ENCODE results near the gene PLIN5. TPM values are rescaled to one million over a fixed set of nuclear protein-coding genes. Genes with fewer than 3 reads are reported as not detected.

Gene PLIN5
- total and polyA plus RNA-seq, 10 of the 15 experiments (the other 5 are each of a cell fraction or from before 2014, with no cell fraction given) = 0.15 to 0.33 TPM; not detected in 8

- H4K20me1 ChIP-seq (ENCODE audit: control insufficient read depth, insufficient read depth) = no peaks in the 10 kb centered on the region
- 96% methylated on average over 19 of the region's 23 CpGs for WGBS (ENCODE audit: insufficient coverage, insufficient replicate concordance, low lambda C conversion rate, missing lambda C conversion rate)
- intact Hi-C loops (cut with micrococcal nuclease; ENCODE audit: unreplicated experiment) = no loop called here
- BruUV-seq (replicated peaks) = no TSS peak
- H3K79me2 ChIP-seq (ENCODE audit: control insufficient read depth, insufficient read depth, low read length) = no peaks in the 10 kb centered on the region
- H3K4me1 ChIP-seq (ENCODE audit: control insufficient read depth, insufficient read depth, low read length) = no peaks in the 10 kb centered on the region
- no peaks in the 10 kb centered on the region for H3K27me3 ChIP-seq (replicated peaks in 1 of 2; ENCODE audit: control insufficient read depth in 2 of 2, insufficient read depth in 2 of 2, low read length in 1 of 2)
- H3K4me2 ChIP-seq (ENCODE audit: control insufficient read depth, insufficient read depth) = no peak overlapping the region
- no peak for FAIRE-seq
- H2AFZ ChIP-seq (ENCODE audit: control insufficient read depth, low read depth, low read length) = no peak overlapping the region
- H3K9ac ChIP-seq (ENCODE audit: control insufficient read depth, insufficient read depth, low read length) = no peak overlapping the region
- peaks cover 0 to 2% of the 10 kb centered on the region in 2 experiments; a peak in 2 of 4 replicates for H3K36me3 ChIP-seq (ENCODE audit: control insufficient read depth in 2 of 2, insufficient read depth in 2 of 2, low read length in 1 of 2)
- ChIA-PET SMC1A (ENCODE audit: uncharacterized antibody, unreplicated experiment) (no interaction called here), CTCF (no interaction called here), POLR2A (no interaction called here), RAD21 (ENCODE audit: unreplicated experiment) (no interaction called here)
- TF ChIP-seq SUPT20H (IDR thresholded peaks at IDR 0.05; ENCODE audit: borderline replicate concordance, control insufficient read depth, low read depth, low read length) = no peak
- TF ChIP-seq YY1 (IDR thresholded peaks at IDR 0.05; ENCODE audit: low read depth, low read length) = no peak
- no peak for TF ChIP-seq MXI1 (IDR thresholded peaks at IDR 0.05; ENCODE audit: low read depth, low read length)
- in situ Hi-C loops (cut with MboI) = no loop called here
- H3K9me3 ChIP-seq (replicated peaks; ENCODE audit: control insufficient read depth, insufficient read depth, low read length) = no peaks in the 10 kb centered on the region
- H3K27ac ChIP-seq (ENCODE audit: control insufficient read depth, insufficient read depth) = no peak overlapping the region
- no peak overlapping the region for H3K4me3 ChIP-seq
- ATAC-seq = no peak
- no peak for DNase-seq (ENCODE audit: low read depth, low spot score)
These were observed 35.7 kb downstream of the PLIN5 start for GRCh38 chr19:4499318-4499717.

- ChIA-PET POLR2A (no interaction called here), RAD21 (ENCODE audit: unreplicated experiment) (no interaction called here), CTCF (no interaction called here)
These were observed 36.3 kb downstream of the PLIN5 start for GRCh38 chr19:4498694-4499093.

More at GRCh38 chr19:4498694-4499093, 36.3 kb downstream of the PLIN5 start:
- Histone ChIP-seq H4K20me1 (ENCODE audit: control insufficient read depth, insufficient read depth) (no peaks in the 10 kb centered on the region), H3K4me3 (no peak overlapping the region), H3K4me2 (ENCODE audit: control insufficient read depth, insufficient read depth) (no peak overlapping the region), H3K36me3 (ENCODE audit: control insufficient read depth in 2 of 2, insufficient read depth in 2 of 2, low read length in 1 of 2) (peaks cover 0 to 4% of the 10 kb centered on the region in 2 experiments; a peak in 2 of 4 replicates), H3K27me3 (replicated peaks in 1 of 2; ENCODE audit: control insufficient read depth in 2 of 2, insufficient read depth in 2 of 2, low read length in 1 of 2) (no peaks in the 10 kb centered on the region), H2AFZ (ENCODE audit: control insufficient read depth, low read depth, low read length) (no peak overlapping the region), H3K4me1 (ENCODE audit: control insufficient read depth, insufficient read depth, low read length) (no peaks in the 10 kb centered on the region), H3K79me2 (ENCODE audit: control insufficient read depth, insufficient read depth, low read length) (no peaks in the 10 kb centered on the region), H3K9ac (ENCODE audit: control insufficient read depth, insufficient read depth, low read length) (no peak overlapping the region), H3K9me3 (replicated peaks; ENCODE audit: control insufficient read depth, insufficient read depth, low read length) (no peaks in the 10 kb centered on the region), H3K27ac (ENCODE audit: control insufficient read depth, insufficient read depth) (no peak overlapping the region)
- intact Hi-C loops (cut with micrococcal nuclease; ENCODE audit: unreplicated experiment) (no loop called here), in situ Hi-C loops (cut with MboI) (no loop called here)
- SMC1A ChIA-PET (ENCODE audit: uncharacterized antibody, unreplicated experiment) = no interaction called here
- ATAC-seq (no peak), DNase-seq (ENCODE audit: low read depth, low spot score) (no peak), FAIRE-seq (no peak)
- no TSS peak for BruUV-seq (replicated peaks)
- 93% methylated on average over 12 of the region's 12 CpGs for WGBS (ENCODE audit: insufficient coverage, insufficient replicate concordance, low lambda C conversion rate, missing lambda C conversion rate)
- TF ChIP-seq JUNB (IDR thresholded peaks at IDR 0.05) (no peak), MTA3 (IDR thresholded peaks at IDR 0.05; ENCODE audit: borderline replicate concordance, low read length) (no peak), JUND (IDR thresholded peaks at IDR 0.05; ENCODE audit: low read depth, low read length) (no peak), RELA (IDR thresholded peaks at IDR 0.05; ENCODE audit: borderline replicate concordance, partially characterized antibody) (no peak)
- TF ChIP-seq, protein P1, sequence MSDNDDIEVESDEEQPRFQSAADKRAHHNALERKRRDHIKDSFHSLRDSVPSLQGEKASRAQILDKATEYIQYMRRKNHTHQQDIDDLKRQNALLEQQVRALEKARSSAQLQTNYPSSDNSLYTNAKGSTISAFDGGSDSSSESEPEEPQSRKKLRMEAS (IDR thresholded peaks at IDR 0.05; ENCODE audit: low read depth, low read length) = no peak
